ENCODE data around the gene OR10K1.

GRCh38 chr1:158491316-158491715 lies 29.7 kb downstream of the OR10K1 start:
- TF ChIP-seq RNF2 (IDR thresholded peaks at IDR 0.05; ENCODE audit: borderline replicate concordance, low read depth) (no peak), EP300 (IDR thresholded peaks at IDR 0.05) (no peak), BCL3 (IDR thresholded peaks at IDR 0.05) (no peak), POLR2A (IDR thresholded peaks at IDR 0.05; ENCODE audit: low read length) (no peak), PBX3 (IDR thresholded peaks at IDR 0.05) (no peak), CTCF (IDR thresholded peaks at IDR 0.05) (no peak), CEBPB (IDR thresholded peaks at IDR 0.05) (no peak), ELK1 (IDR thresholded peaks at IDR 0.05; ENCODE audit: low read depth, low read length) (no peak), PHF8 (IDR thresholded peaks at IDR 0.05; ENCODE audit: borderline replicate concordance, low read depth) (no peak), SREBF2 (IDR thresholded peaks at IDR 0.05) (no peak), FOSB (CRISPR knock-in tag; IDR thresholded peaks at IDR 0.05) (no peak), CHD2 (IDR thresholded peaks at IDR 0.05; ENCODE audit: low read length, partially characterized antibody) (no peak)

Data from A549 (cell line).